ENCODE measurements around the gene XYLT1. TPM values are rescaled to one million over a fixed set of nuclear protein-coding genes. Genes with fewer than 3 reads are reported as not detected.

Gene XYLT1
- total RNA-seq, 4 donors from 2014 or later, result 6.6 to 17.2 (median 10.0) TPM

- peaks cover 7 to 43% (median 10%) of the 10 kb centered on the region in 3 donors for H3K4me1 ChIP-seq
- intact Hi-C loops (cut with DNase I), result no loop called here
- no peak overlapping the region for H3K4me3 ChIP-seq
- no peak for DNase-seq
- no peak for TF ChIP-seq POLR2A (IDR thresholded peaks at IDR 0.05)
- TF ChIP-seq CTCF (IDR thresholded peaks at IDR 0.05), result no peak
- H3K36me3 ChIP-seq, result no peaks in the 10 kb centered on the region
- no peaks in the 10 kb centered on the region for H3K9me3 ChIP-seq
- no peak overlapping the region for H3K27ac ChIP-seq
- H3K27me3 ChIP-seq, result no peaks in the 10 kb centered on the region
- 83 to 91% methylated on average over 6 of the region's 6 CpGs for WGBS, 2 donors
Measured at GRCh38 chr16:17270683-17271109, 200.1 kb downstream of the XYLT1 start.

- Histone ChIP-seq H3K27me3 (no peaks in the 10 kb centered on the region), H3K36me3 (no peaks in the 10 kb centered on the region), H3K4me3 (no peak overlapping the region), H3K4me1 (peaks cover 7 to 37% (median 10%) of the 10 kb centered on the region in 3 donors), H3K9me3 (no peaks in the 10 kb centered on the region), H3K27ac (no peak overlapping the region)
- no peak for DNase-seq
- intact Hi-C loops (cut with DNase I), result no loop called here
- 76 to 86% methylated on average over 1 to 2 of the region's 3 CpGs for WGBS, 2 donors
- TF ChIP-seq CTCF (IDR thresholded peaks at IDR 0.05) (no peak), POLR2A (IDR thresholded peaks at IDR 0.05) (no peak)
Measured at GRCh38 chr16:17270111-17270510, 200.6 kb downstream of the XYLT1 start.

- 89% methylated on average over 2 of the region's 2 CpGs; no CpG with 5 or more reads in 1 of the 2 donors for WGBS, 2 donors
- Histone ChIP-seq H3K36me3 (no peaks in the 10 kb centered on the region), H3K9me3 (no peaks in the 10 kb centered on the region), H3K4me3 (no peak overlapping the region), H3K4me1 (peaks cover 4 to 30% (median 10%) of the 10 kb centered on the region in 3 donors), H3K27ac (no peak overlapping the region), H3K27me3 (no peaks in the 10 kb centered on the region)
- TF ChIP-seq POLR2A (IDR thresholded peaks at IDR 0.05) (no peak), CTCF (IDR thresholded peaks at IDR 0.05) (no peak)
- intact Hi-C loops (cut with DNase I), result no loop called here
- DNase-seq, result no peak
Measured at GRCh38 chr16:17269439-17269838, 201.3 kb downstream of the XYLT1 start.

- H3K27ac ChIP-seq, result no peak overlapping the region
- no peak for DNase-seq
- H3K9me3 ChIP-seq, result no peaks in the 10 kb centered on the region
- no peak overlapping the region for H3K4me3 ChIP-seq
- no peaks in the 10 kb centered on the region for H3K36me3 ChIP-seq
- intact Hi-C loops (cut with DNase I), result no loop called here
- no peaks in the 10 kb centered on the region for H3K27me3 ChIP-seq
- WGBS, 2 donors, result 80 to 81% methylated on average over 9 to 10 of the region's 16 CpGs
- TF ChIP-seq POLR2A (IDR thresholded peaks at IDR 0.05) (no peak), CTCF (IDR thresholded peaks at IDR 0.05) (no peak)
- H3K4me1 ChIP-seq, result peaks cover 0 to 10% (median 0%) of the 10 kb centered on the region in 3 donors
Measured at GRCh38 chr16:17266608-17267313, 204.0 kb downstream of the XYLT1 start.

GRCh38 chr16:17265154-17265553 is 205.6 kb downstream of the XYLT1 start:
- H3K4me1 ChIP-seq, result no peaks in the 10 kb centered on the region
- H3K27ac ChIP-seq, result no peak overlapping the region
- H3K9me3 ChIP-seq, result no peaks in the 10 kb centered on the region
- H3K27me3 ChIP-seq, result no peaks in the 10 kb centered on the region
- intact Hi-C loops (cut with DNase I), result no loop called here
- no peaks in the 10 kb centered on the region for H3K36me3 ChIP-seq
- TF ChIP-seq CTCF (IDR thresholded peaks at IDR 0.05), result no peak
- TF ChIP-seq POLR2A (IDR thresholded peaks at IDR 0.05), result no peak
- H3K4me3 ChIP-seq, result no peak overlapping the region
- no peak for DNase-seq
- 93% methylated on average over 1 of the region's 1 CpG for WGBS, 2 donors

Data from esophagus squamous epithelium (tissue), 5 donors.